HG03175 (cell line): ENCODE measurements around the gene CLDN6.
"Not testable (repeated sequence)": the region's sequence is repeated elsewhere in the genome, so short reads cannot be mapped to it uniquely, and the experiment has no call there.

Source experiments
- ATAC-seq: cut with Tn5 transposase; IDR thresholded peaks from one replicate; pipeline ENCODE4 v1.9.1; 2021; ENCODE audit warnings: mild to moderate bottlenecking, moderate library complexity; ENCODE audit not compliant: unreplicated experiment

Gene CLDN6

GRCh38 chr16:3052571-3053329 is 34.8 kb upstream of the CLDN6 start:
- ATAC-seq: not testable (repeated sequence)

- ATAC-seq: no peak
Observed at GRCh38 chr16:3051494-3051893, 33.5 kb upstream of the CLDN6 start.

GRCh38 chr16:3051009-3051408 is 33.0 kb upstream of the CLDN6 start:
- ATAC-seq: no peak

GRCh38 chr16:3050487-3050886 is 32.5 kb upstream of the CLDN6 start:
- no peak for ATAC-seq

GRCh38 chr16:3049921-3050481 is 32.0 kb upstream of the CLDN6 start:
- no peak for ATAC-seq

GRCh38 chr16:3047387-3047720 is 29.4 kb upstream of the CLDN6 start:
- ATAC-seq: no peak

GRCh38 chr16:3046641-3047386 is 28.8 kb upstream of the CLDN6 start:
- ATAC-seq: no peak

GRCh38 chr16:3045758-3046640 is 28.0 kb upstream of the CLDN6 start, which contains the start of gene MMP25:
Gene MMP25, plus strand, starts transcription at chr16:3046561. Its CDS starts 357 bp downstream, at chr16:3046918.
- no peak for ATAC-seq

GRCh38 chr16:3044708-3045107 is 26.7 kb upstream of the CLDN6 start:
- no peak for ATAC-seq

- ATAC-seq: no peak
Observed at GRCh38 chr16:3042376-3042775, 24.4 kb upstream of the CLDN6 start.

GRCh38 chr16:3038896-3039295 is 20.9 kb upstream of the CLDN6 start:
- ATAC-seq: no peak

- no peak for ATAC-seq
Observed at GRCh38 chr16:3038256-3038655, 20.3 kb upstream of the CLDN6 start.

- ATAC-seq: no peak
Observed at GRCh38 chr16:3036726-3037315, 18.8 kb upstream of the CLDN6 start, which contains the start of gene BICDL2. Gene BICDL2, minus strand, starts transcription at chr16:3036944. Its CDS starts 1,448 bp downstream, at chr16:3035496.

- ATAC-seq: no peak
Observed at GRCh38 chr16:3035972-3036725, 18.2 kb upstream of the CLDN6 start.

GRCh38 chr16:3035289-3035971 is 17.4 kb upstream of the CLDN6 start:
- ATAC-seq: no peak

GRCh38 chr16:3032624-3033023 is 14.6 kb upstream of the CLDN6 start:
- no peak for ATAC-seq

- ATAC-seq: no peak
Observed at GRCh38 chr16:3030222-3031212, 12.5 kb upstream of the CLDN6 start.
